H1 (cell line): ENCODE measurements around the gene CPLANE1. TPM values are rescaled to one million over a fixed set of nuclear protein-coding genes. Genes with fewer than 3 reads are reported as not detected.

Experiments
- CTCF ChIA-PET: fragments of 300-600 bp; sonication (Branson Sonifier 250); formaldehyde crosslinking; loops from one replicate; lab custom pipeline; 2021; ENCODE audit not compliant: partially characterized antibody; lab: Charles Lee
- POLR2A ChIA-PET: fragments of 300-600 bp; sonication (Branson Sonifier 250); formaldehyde crosslinking; loops from one replicate; lab custom pipeline; 2021; ENCODE audit warnings: inconsistent platforms; ENCODE audit not compliant: partially characterized antibody; lab: Charles Lee
- DNase-seq, 2 experiments: peaks; one replicate each; pipeline versions ENCODE4 v3.0.0 to v3.0.0-alpha.2; 2010 to 2022; ENCODE audit warnings: low spot score in 2 of 2, low read depth in 1 of 2, mixed read lengths in 1 of 2
- FAIRE-seq: peaks from 2 replicates; lab custom pipeline; 2011; peaks lifted over from hg19 to GRCh38; lab: Jason Lieb, UNC
- H2AFZ ChIP-seq: 2 replicates; pipeline ENCODE4 v1.8.1; 2012; ENCODE audit warnings: low read length, inconsistent platforms
- H2AK5ac ChIP-seq: 2 replicates; pipeline ENCODE4 v1.6.1; 2013; ENCODE audit warnings: low read depth, low read length
- H2BK120ac ChIP-seq: replicated peaks from 2 replicates; pipeline ENCODE3; 2013; ENCODE audit warnings: low read depth, low read length, inconsistent platforms
- H2BK12ac ChIP-seq: 2 replicates; pipeline ENCODE4 v1.6.1; 2013; ENCODE audit warnings: low read depth, low read length
- H2BK15ac ChIP-seq: 2 replicates; pipeline ENCODE4 v1.6.1; 2013; ENCODE audit warnings: low read length
- H2BK20ac ChIP-seq: 2 replicates; pipeline ENCODE4 v1.6.1; 2013; ENCODE audit warnings: low read length
- H2BK5ac ChIP-seq: 2 replicates; pipeline ENCODE4 v1.6.1; 2013; ENCODE audit warnings: low read depth, low read length
- H3K14ac ChIP-seq: 2 replicates; pipeline ENCODE4 v1.6.1; 2013; ENCODE audit warnings: inconsistent platforms; ENCODE audit not compliant: insufficient read length
- H3K18ac ChIP-seq: 2 replicates; pipeline ENCODE4 v1.6.1; 2013; ENCODE audit warnings: low read length; ENCODE audit errors: extremely low read depth
- H3K23ac ChIP-seq: 2 replicates; pipeline ENCODE4 v1.6.1; 2013; ENCODE audit warnings: inconsistent platforms; ENCODE audit not compliant: insufficient read length
- H3K23me2 ChIP-seq: 2 replicates; pipeline ENCODE4 v1.6.1; 2013; ENCODE audit warnings: low read depth, low read length
- H3K27ac ChIP-seq: 2 replicates; pipeline ENCODE4 v1.6.1; 2011; ENCODE audit warnings: low read depth, low read length, inconsistent platforms
- H3K27me3 ChIP-seq, 4 experiments: replicated peaks in 1 of 4; 1 replicate in 1 of 4; 2 replicates in 3 of 4; pipeline versions ENCODE4 v1.6.1 to v1.8.1; 2011 to 2013; ENCODE audit warnings: low read length in 3 of 4, mild to moderate bottlenecking in 3 of 4, inconsistent platforms in 2 of 4, mixed read lengths in 2 of 4, moderate library complexity in 1 of 4; ENCODE audit not compliant: control insufficient read depth in 3 of 4, insufficient read depth in 3 of 4; ENCODE audit errors: extremely low read depth in 1 of 4
- H3K36me3 ChIP-seq, 4 experiments: 2 replicates each; pipeline versions ENCODE4 v1.6.1 to v1.8.1; 2011 to 2013; ENCODE audit warnings: mild to moderate bottlenecking in 4 of 4, low read length in 3 of 4, moderate library complexity in 2 of 4, control low read depth in 1 of 4, inconsistent platforms in 1 of 4; ENCODE audit not compliant: insufficient read depth in 4 of 4, control insufficient read depth in 2 of 4
- H3K4ac ChIP-seq: replicated peaks from 2 replicates; pipeline ENCODE3; 2013; ENCODE audit warnings: low read length, low read depth, mixed read lengths, inconsistent platforms; ENCODE audit not compliant: insufficient read length
- H3K4me1 ChIP-seq, 4 experiments: replicated peaks in 1 of 4; 1 replicate in 1 of 4; 2 replicates in 3 of 4; pipeline versions ENCODE4 v1.6.1 to v1.8.1; 2011 to 2013; ENCODE audit warnings: low read length in 3 of 4, inconsistent platforms in 2 of 4, mixed read lengths in 1 of 4; ENCODE audit not compliant: insufficient read depth in 4 of 4, control insufficient read depth in 3 of 4
- H3K4me2 ChIP-seq, 2 experiments: 2 replicates each; pipeline versions ENCODE4 v1.6.1 to v1.8.1; 2011 to 2013; ENCODE audit warnings: low read depth in 2 of 2, low read length in 2 of 2, control low read depth in 1 of 2, inconsistent platforms in 1 of 2, mild to moderate bottlenecking in 1 of 2; ENCODE audit not compliant: insufficient read depth in 1 of 2
- H3K4me3 ChIP-seq, 4 experiments: fragments of 200-600, 300-600 bp in 1 of 4; sonication (generic), shearing (Covaris generic), sonication (Bioruptor Twin) in 1 of 4; 2 replicates each; pipeline versions ENCODE4 v1.5.1 to v1.8.1; 2011 to 2016; ENCODE audit warnings: low read length in 4 of 4, low read depth in 3 of 4, control low read depth in 2 of 4, inconsistent platforms in 2 of 4, mild to moderate bottlenecking in 2 of 4, mixed read lengths in 1 of 4, moderate library complexity in 1 of 4; ENCODE audit not compliant: insufficient read depth in 2 of 4; ENCODE audit errors: extremely low read depth in 1 of 4
- H3K56ac ChIP-seq: replicated peaks from 2 replicates; pipeline ENCODE3; 2013; ENCODE audit warnings: low read depth, mild to moderate bottlenecking, mixed read lengths, low read length, inconsistent platforms; ENCODE audit not compliant: insufficient read length
- H3K79me1 ChIP-seq: 2 replicates; pipeline ENCODE4 v1.6.1; 2013; ENCODE audit warnings: low read depth, low read length, control low read depth
- H3K79me2 ChIP-seq, 2 experiments: 2 replicates each; pipeline versions ENCODE4 v1.6.1 to v1.8.1; 2012 to 2013; ENCODE audit warnings: low read length in 2 of 2, mild to moderate bottlenecking in 2 of 2, inconsistent platforms in 1 of 2; ENCODE audit not compliant: insufficient read depth in 2 of 2, control insufficient read depth in 1 of 2
- H3K9ac ChIP-seq, 4 experiments: replicated peaks in 1 of 4; 1 replicate in 1 of 4; 2 replicates in 3 of 4; pipeline versions ENCODE4 v1.6.1 to v1.8.1; 2011 to 2013; ENCODE audit warnings: low read depth in 3 of 4, low read length in 3 of 4, control low read depth in 2 of 4, mild to moderate bottlenecking in 2 of 4, moderate library complexity in 2 of 4, inconsistent platforms in 1 of 4; ENCODE audit errors: extremely low read depth in 1 of 4
- H3K9me3 ChIP-seq, 2 experiments: 2 replicates each; pipeline versions ENCODE4 v1.6.1 to v1.8.1; 2012 to 2013; ENCODE audit warnings: mild to moderate bottlenecking in 2 of 2, moderate library complexity in 2 of 2, control low read depth in 1 of 2, inconsistent platforms in 1 of 2, low read depth in 1 of 2, low read length in 1 of 2, mixed read lengths in 1 of 2; ENCODE audit not compliant: insufficient read depth in 2 of 2
- H4K20me1 ChIP-seq, 2 experiments: replicated peaks in 1 of 2; 2 replicates each; pipeline versions ENCODE3 to v1.8.1; 2011 to 2013; ENCODE audit warnings: inconsistent platforms in 2 of 2, low read length in 2 of 2, mild to moderate bottlenecking in 1 of 2; ENCODE audit not compliant: insufficient read depth in 2 of 2, control insufficient read depth in 1 of 2
- H4K5ac ChIP-seq: 2 replicates; pipeline ENCODE4 v1.6.1; 2013; ENCODE audit warnings: low read length, low read depth, mixed read lengths, inconsistent platforms; ENCODE audit not compliant: insufficient read length
- H4K8ac ChIP-seq: 2 replicates; pipeline ENCODE4 v1.8.0; 2013; ENCODE audit warnings: mild to moderate bottlenecking, moderate library complexity, low read length, inconsistent platforms; ENCODE audit not compliant: insufficient read depth; ENCODE audit errors: extremely low read depth
- H4K91ac ChIP-seq: replicated peaks from 2 replicates; pipeline ENCODE3; 2013; ENCODE audit warnings: low read length, mixed read lengths, inconsistent platforms; ENCODE audit not compliant: insufficient read length
- CBX5 ChIP-seq: fragments of 300-800, 300-1000 bp; sonication (generic); IDR thresholded peaks from 2 replicates; pipeline ENCODE4 v1.7.1; 2016; ENCODE audit warnings: antibody characterized with exemption, low read length, low read depth
- CBX8 ChIP-seq: fragments of 300-800, 300-1000 bp; sonication (generic); IDR thresholded peaks from 2 replicates; pipeline ENCODE4 v1.7.1; 2016; ENCODE audit warnings: low read depth, low read length, borderline replicate concordance
- CTBP2 ChIP-seq: IDR thresholded peaks from 2 replicates; pipeline ENCODE4 v1.7.0; 2011; ENCODE audit warnings: borderline replicate concordance, mild to moderate bottlenecking, moderate library complexity, mixed read lengths, low read length; ENCODE audit not compliant: insufficient read depth, insufficient read length
- RAD21 ChIP-seq, 2 experiments: IDR thresholded peaks in 1 of 2; conservative IDR thresholded peaks in 1 of 2; 2 replicates each; pipeline ENCODE4 v1.6.1; 2011; ENCODE audit warnings: low read depth in 2 of 2, low read length in 2 of 2, improper control_type of control experiment in 1 of 2, inconsistent platforms in 1 of 2, mild to moderate bottlenecking in 1 of 2, moderate library complexity in 1 of 2
- SIN3A ChIP-seq, 2 experiments: IDR thresholded peaks in 1 of 2; conservative IDR thresholded peaks in 1 of 2; 2 replicates each; pipeline ENCODE4 v1.6.1; 2011 to 2012; ENCODE audit warnings: low read length in 2 of 2, improper control_type of control experiment in 1 of 2, low read depth in 1 of 2, mild to moderate bottlenecking in 1 of 2
- WGBS, 2 experiments: shearing (Covaris generic) in 1 of 2; methylation state at CpG; one replicate each; pipeline versions ENCODE4 v1.1.6 to v1.1.7; 2013 to 2015; ENCODE audit warnings: low lambda C conversion rate in 2 of 2, mixed read lengths in 2 of 2, inconsistent platforms in 1 of 2, low coverage in 1 of 2, missing lambda C conversion rate in 1 of 2; ENCODE audit not compliant: insufficient replicate concordance in 2 of 2, insufficient coverage in 1 of 2, insufficient read length in 1 of 2; ENCODE audit errors: extremely low coverage in 1 of 2, missing lambda C conversion rate in 1 of 2; 5-methylcytosine and 5-hydroxymethylcytosine counted together
- polyA plus RNA-seq, 7 experiments: library from polyadenylated mRNA; depleted of rRNA in 3 of 7; stranded (reverse) in 5 of 7; unstranded in 2 of 7; fragments of >200 nt in 5 of 7; fragments of 200-250 nt in 2 of 7; gene quantifications; 1 replicate in 5 of 7; 2 replicates in 1 of 7; 4 replicates in 1 of 7; pipeline versions ENCODE4 v1.2.1 to v1.2.3, GENCODE V29; 2011 to 2013; ENCODE audit warnings: missing spikeins in 2 of 7, mixed read lengths in 2 of 7
- total RNA-seq: library from RNA; stranded (reverse); fragmentation: NEBNext Ultra II Directional; extraction: Animal tissue kit (Norgen Biotek cat#: 25700); gene quantifications from 2 replicates; pipeline ENCODE4 v1.2.1, GENCODE V29; 2021

The CPLANE1 gene
- total and polyA plus RNA-seq, 2 of the 8 experiments (the other 6 are each of a cell fraction or from before 2014, with no cell fraction given): 2.2 to 8.8 TPM

DNA sequence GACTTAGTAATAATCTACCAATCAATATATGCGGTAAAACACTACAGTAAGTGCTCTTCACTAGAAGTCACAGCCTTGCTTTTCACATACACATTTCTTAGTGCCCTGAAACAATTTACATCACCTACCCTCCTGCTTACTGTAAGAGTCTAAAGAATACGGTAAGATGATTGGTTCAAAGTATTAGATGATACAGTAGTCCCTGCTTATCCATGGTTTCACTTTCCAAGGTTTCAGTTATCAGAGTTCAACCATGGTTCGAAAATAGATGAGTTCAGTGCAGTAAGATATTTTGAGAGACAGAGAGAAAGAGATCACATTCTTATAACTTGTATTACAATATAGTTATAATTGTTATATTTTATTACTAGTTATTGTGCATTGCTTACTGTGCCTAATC is 83.0 kb downstream of the CPLANE1 start:
- no peaks in the 10 kb centered on the region for H3K79me1 ChIP-seq
- TF ChIP-seq RAD21 (IDR thresholded peaks at IDR 0.05 in 1 of 2, conservative IDR thresholded peaks at IDR 0.05 in 1 of 2; ENCODE audit: low read depth in 2 of 2, low read length in 2 of 2) (no peak), CBX8 (no peak), CTBP2 (no peak), CBX5 (no peak), SIN3A (conservative IDR thresholded peaks at IDR 0.05 in 1 of 2, IDR thresholded peaks at IDR 0.05 in 1 of 2; ENCODE audit: low read depth in 1 of 2, low read length in 2 of 2) (no peak)
- TF ChIP-seq, all 59 proteins: peak for 0
- Histone ChIP-seq H4K5ac (no peak overlapping the region), H3K36me3 (peaks cover 0 to 13% (median 2%) of the 10 kb centered on the region in 4 experiments; a peak in 4 of 8 replicates), H3K4me3 (no peak overlapping the region), H3K4me2 (no peak overlapping the region), H4K8ac (no peak overlapping the region), H2BK15ac (no peak overlapping the region), H3K79me2 (no peaks in the 10 kb centered on the region), H3K4ac (no peak overlapping the region), H2BK20ac (no peak overlapping the region), H3K9ac (no peak overlapping the region), H2BK12ac (no peak overlapping the region), H3K18ac (no peak overlapping the region), H2AK5ac (no peak overlapping the region), H2BK120ac (no peak overlapping the region), H2AFZ (no peak overlapping the region), H2BK5ac (no peak overlapping the region), H3K9me3 (no peaks in the 10 kb centered on the region), H4K91ac (no peak overlapping the region), H3K23ac (no peak overlapping the region), H3K27me3 (no peaks in the 10 kb centered on the region), H3K27ac (no peak overlapping the region), H3K56ac (no peak overlapping the region), H3K4me1 (no peaks in the 10 kb centered on the region), H4K20me1 (no peaks in the 10 kb centered on the region), H3K23me2 (no peaks in the 10 kb centered on the region), H3K14ac (no peak overlapping the region)
- ChIA-PET POLR2A (no interaction called here), CTCF (interaction anchor here (0.7 kb wide), 1 partner anchor 14 kb away, joined by 5 read pairs; no protein-coding TSS in a partner anchor)
- DNase-seq: no peak
- no peak for FAIRE-seq
- 88% methylated on average over 3 of the region's 3 CpGs; no CpG with 5 or more reads in 1 of the 2 experiments for WGBS, 2 experiments
